Stimulated activated CD4-positive, alpha-beta T cell treated with anti-CD3 and anti-CD28 coated beads, Interleukin-2, amount 100 ng/mL, for 48 hours (primary cell): Measurements from ENCODE around the gene SMAD7.

Experiments used
- DNase-seq, 2 donors: peaks; one replicate each; pipeline ENCODE4 v3.0.0-alpha.2; 2020

SMAD7 gene

GRCh38 chr18:48950536-48951447 is at the start of gene SMAD7:
TSS of gene SMAD7 (minus strand) at chr18:48950965. CDS start at chr18:48950424, 541 bp downstream.
- no peak for DNase-seq

DNA sequence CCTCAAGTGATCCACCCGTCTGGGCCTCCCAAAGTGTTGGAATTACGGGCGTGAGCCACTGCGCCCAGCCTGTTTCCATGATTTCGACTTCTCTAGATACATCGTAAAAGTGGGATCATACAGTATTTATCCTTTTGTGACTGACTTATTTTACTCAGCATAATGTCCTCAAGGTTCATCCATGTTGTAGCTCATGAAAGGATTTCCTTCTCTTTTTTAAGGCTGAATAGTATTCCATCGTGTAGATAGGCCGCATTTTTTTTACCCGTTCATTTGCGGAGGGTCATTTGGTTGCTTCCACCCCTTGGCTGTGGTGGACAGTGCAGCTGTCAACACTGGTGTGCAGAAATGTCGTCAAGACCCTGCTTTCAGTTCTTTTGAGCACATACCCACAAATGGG is 48.8 kb upstream of the SMAD7 start:
- no peak for DNase-seq

GRCh38 chr18:48997985-48998831 is 47.4 kb upstream of the SMAD7 start:
- DNase-seq: no peak

DNA sequence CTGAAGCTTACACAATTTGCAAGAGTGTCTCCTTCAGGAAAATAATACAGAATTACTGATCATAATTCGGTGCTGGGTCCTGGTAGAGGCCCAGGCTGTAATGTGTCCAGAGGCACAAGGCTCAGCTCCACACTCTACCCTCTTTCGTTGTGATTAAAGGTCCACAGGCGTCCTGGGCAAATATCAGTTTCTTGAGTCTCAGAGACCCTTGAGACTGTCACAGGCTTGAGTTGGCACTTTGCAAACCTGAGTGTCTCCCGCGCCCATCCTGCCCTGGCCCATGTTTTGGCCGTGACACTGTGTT is 46.9 kb upstream of the SMAD7 start:
- DNase-seq: no peak

DNA sequence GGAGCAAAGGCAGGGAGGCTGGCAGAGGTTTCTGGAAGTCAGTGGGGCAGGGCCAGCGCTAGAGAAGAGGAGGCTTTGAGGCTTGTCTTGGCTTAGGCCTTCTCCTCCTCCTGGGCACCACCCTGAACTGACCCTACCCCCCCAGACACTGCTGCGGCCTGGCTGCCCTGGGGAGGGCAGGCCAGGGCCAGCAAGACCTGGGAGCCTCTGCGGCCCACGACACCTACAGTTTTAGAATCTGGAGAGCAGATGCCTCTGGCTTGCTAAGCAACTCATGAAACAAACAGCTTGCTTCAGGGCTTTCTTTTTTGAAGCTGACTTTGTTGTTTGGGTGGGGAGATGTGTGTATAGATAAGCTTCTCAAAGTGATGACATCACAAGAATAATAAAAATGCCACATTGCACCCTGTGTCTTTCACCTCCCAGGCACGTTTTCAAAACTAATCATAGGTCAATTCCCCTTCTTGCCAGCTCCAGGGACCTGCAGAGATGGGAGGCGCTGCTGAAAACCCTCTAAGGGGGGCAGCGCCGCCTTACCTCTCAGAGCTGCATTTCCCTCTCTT is 46.2 kb upstream of the SMAD7 start:
- no peak for DNase-seq

DNA sequence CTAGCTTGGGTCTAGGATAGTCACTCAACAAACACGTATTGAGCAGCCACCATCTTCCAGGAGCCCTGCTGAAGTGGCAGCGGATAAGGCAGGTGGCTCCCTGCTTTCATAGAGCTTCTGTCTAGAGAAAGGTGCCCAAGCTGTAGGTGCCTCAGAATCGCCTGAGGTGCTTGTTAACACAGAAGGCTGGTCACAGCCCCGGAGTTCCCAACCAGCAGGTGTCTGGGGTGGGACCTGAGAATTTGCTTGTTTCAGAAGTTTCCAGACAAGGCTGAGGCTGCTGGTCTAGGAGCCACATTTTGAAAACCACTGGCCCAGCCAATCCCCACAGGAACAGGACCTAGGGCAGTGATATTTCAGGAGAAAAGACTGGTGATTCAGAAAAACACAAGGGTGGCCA is 45.3 kb upstream of the SMAD7 start:
- no peak for DNase-seq

DNA sequence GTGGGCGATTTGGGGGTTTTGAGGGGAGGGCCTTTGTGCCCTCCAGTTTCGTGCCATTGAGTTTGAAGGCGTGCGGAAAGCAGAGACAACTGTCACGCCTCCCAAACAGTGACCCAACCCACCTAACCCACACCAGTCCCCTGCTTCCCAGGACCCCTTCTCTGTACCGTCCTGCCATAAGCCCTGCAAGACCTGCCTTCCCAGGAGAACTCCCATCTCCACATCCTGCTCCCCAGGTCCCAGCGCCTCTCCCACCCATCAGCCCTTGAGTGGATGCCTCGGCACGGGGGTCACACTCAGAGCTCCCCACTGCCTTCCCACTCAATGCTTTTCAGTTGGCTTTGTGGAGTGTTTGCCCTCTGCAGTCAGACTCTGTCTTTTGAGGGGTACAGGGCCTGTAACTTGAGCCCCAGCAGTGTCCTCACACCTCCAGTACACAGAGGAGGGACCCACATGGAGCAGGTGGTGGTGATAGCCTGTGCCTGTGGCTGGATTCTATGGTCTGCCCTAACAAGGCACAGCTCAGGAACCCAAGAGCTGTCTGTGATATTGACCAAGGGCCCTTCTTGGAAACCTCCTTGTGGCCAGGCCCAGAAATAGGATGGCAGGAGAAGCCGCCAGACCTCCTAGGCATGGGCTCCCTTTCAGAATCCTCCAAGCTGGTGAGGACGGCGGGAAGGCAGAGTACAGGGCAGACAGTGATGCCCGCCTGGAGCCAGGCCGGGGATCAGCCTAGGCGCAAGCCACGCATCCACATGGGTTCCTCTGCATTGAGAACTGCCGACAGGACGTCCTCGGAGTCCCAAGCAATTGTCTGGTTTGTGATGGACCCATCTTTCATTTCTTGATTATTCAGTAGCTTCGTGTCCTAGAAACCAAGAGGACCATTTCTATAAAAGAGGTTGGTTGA is 44.4 kb upstream of the SMAD7 start:
- no peak for DNase-seq

GRCh38 chr18:48994044-48994651 is 43.4 kb upstream of the SMAD7 start:
- no peak for DNase-seq

DNA sequence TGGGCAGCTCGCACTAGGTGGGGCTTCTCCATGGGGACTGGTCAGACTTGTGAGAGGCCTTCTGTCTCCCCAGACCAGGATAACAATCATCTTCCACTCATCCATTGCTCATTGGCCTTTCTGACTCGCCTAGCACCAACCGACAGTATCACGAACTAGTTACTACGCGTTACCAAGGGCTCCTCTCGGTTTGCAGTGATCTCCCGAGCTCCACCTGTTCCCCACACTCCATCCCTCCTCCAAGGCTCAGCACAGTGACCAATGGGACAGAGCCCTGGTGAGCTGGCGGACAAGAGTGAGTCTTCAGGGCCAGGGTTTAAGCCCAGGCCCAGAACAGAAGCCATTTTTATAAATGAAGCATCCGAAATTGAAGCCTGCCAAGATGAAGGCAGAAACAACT is 42.8 kb upstream of the SMAD7 start:
- no peak for DNase-seq

DNA sequence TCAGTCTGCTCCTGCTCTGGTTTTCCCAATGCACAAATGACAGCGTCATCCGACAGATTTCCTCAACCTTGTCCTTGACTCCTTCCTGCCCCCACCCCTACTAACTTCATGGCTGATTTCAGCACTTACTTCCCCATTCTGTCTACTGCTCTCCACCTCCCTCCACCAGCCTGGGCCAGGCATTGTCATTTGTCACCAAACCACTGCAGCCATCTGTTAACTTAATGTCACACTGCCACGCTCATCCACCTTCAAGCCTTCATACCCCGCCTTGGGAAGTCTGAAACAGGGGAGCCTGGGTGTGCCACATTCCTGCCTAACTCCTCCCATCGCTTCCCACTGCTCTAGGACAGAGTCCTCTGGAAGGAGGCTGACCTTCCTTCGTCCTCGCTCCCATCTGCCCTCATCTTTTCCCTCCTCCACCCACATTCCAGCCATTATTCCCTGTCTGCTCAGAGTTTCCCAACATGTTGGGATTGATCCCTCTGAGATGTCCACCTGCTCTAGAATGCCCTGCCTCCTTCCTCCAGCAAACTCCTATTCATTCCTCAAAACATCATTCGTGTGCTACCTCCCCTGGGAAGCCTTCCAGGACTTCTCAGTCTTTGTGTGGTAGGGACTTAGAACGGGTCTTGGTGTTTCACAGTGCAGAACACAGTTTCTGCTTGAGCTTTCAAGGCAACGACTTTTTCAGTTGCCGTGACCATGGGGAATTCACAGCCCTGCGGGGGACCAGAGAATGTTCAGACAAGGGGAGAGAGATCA is 42.2 kb upstream of the SMAD7 start:
- DNase-seq: no peak

GRCh38 chr18:48992133-48992532 is 41.4 kb upstream of the SMAD7 start:
- no peak for DNase-seq

- no peak for DNase-seq
These were observed 40.9 kb upstream of the SMAD7 start for GRCh38 chr18:48991676-48992075.

DNA sequence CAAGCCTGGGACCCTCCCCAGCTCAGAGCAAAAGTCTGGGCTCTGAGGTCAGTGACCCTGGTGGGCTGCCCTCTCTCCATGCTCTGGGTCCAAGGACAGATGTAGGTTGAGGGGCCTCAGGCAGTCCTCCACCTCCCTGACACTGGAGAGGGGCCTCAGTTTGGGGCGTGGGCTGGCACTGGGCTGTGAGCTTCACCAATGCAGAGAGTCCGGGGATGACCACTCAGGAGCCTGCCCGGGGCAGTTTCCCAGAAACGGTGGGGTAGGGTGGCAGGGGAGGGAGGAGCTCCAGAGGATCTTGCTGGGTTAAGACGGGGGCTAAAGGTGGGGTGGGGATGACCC is 40.5 kb upstream of the SMAD7 start:
- DNase-seq: no peak

DNA sequence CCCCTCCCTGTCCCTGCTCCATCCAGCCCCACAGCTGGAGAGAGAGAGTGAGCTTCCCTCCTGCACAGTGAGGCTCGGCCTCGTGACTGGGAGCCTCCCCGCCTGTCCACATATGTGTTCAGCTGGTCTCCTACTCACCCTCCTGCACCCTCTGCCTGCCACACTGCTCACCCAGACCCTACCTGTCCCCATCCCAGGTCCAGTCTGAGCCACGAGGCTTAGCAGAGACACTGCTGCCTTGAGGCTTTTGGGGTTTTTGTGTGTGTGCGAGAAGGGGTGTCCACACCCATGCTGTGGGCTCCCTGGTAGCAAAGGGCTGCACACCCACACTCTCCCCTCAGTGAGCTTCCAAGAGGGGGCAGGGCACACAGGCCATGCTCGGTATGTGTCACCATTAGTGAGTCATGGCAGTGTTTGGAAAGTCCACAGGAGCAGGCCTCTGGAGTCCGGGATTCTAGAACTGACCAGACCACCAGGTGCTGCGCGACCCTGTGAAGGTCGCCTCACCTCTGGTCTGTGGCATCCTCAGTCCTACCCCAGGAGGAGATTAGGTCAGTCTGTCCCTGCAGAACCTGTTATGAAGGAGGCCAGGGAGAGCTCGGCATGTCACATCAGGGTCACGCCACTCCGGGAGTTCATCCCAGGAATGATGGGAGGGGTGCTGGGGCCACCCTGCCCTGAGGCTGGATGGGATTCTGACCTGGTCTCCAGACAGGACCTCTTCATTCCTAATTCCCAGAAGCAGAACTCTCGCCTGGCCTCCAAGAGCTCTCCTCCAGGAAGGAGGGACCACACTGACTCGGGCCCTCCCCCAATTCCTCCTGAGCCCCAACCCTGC is 39.9 kb upstream of the SMAD7 start:
- DNase-seq: no peak

- no peak for DNase-seq
These were observed 38.8 kb upstream of the SMAD7 start for GRCh38 chr18:48989304-48990303.

- DNase-seq: no peak
These were observed 37.9 kb upstream of the SMAD7 start for GRCh38 chr18:48988508-48989303.

DNA sequence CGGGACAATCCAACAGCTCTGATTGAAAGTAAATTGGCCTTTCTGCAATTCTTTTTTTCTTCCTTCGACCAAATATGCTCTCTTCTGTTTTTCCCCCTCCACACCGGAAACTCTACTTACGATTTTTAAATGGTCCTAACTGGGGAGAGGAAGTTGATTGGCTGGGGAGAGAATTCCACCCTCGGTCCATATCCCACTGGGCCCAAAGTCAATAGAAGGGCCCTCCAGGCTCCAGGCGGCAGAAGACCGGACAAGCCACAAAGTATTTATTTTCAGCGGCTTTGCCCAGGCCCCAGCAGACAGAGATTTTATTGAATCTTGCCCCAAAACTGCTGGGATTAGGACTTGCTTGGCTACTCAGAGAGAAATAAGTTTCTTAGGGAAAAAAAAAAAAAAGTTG is 37.1 kb upstream of the SMAD7 start:
- no peak for DNase-seq
